HepG2 (cell line): ENCODE results near the gene MEGF10.

Experiments
- CREM ChIP-seq, 2 experiments: sonication (generic) in 1 of 2; formaldehyde crosslinking in 1 of 2; IDR thresholded peaks; 2 replicates each; pipeline versions ENCODE4 v1.4.0 to v1.6.1; 2016 to 2020; ENCODE audit warnings: antibody characterized with exemption in 1 of 2, mild to moderate bottlenecking in 1 of 2, missing genetic modification reagents in 1 of 2
- MED13 ChIP-seq: sonication (generic); formaldehyde crosslinking; IDR thresholded peaks from 2 replicates; pipeline ENCODE4 v1.5.0; 2020; ENCODE audit warnings: missing genetic modification reagents
- TAF1 ChIP-seq: sonication (generic); formaldehyde crosslinking; IDR thresholded peaks from 2 replicates; pipeline ENCODE4 v1.4.0; 2020; ENCODE audit warnings: missing genetic modification reagents
- TARDBP ChIP-seq: sonication (generic); formaldehyde crosslinking; IDR thresholded peaks from 2 replicates; pipeline ENCODE4 v1.8.0; 2022; ENCODE audit warnings: mild to moderate bottlenecking, missing genetic modification reagents
- ZNF740 ChIP-seq: sonication (generic); formaldehyde crosslinking; IDR thresholded peaks from 2 replicates; pipeline ENCODE4 v1.4.0; 2020; ENCODE audit warnings: missing genetic modification reagents
- TF ChIP-seq, protein P1 (sequence below): sonication (generic); formaldehyde crosslinking; IDR thresholded peaks from 2 replicates; pipeline ENCODE4 v1.5.0; 2020; ENCODE audit warnings: mild to moderate bottlenecking, missing genetic modification reagents, moderate library complexity

GRCh38 chr5:127333483-127333882 lies 42.9 kb downstream of the MEGF10 start:
- no peak for TF ChIP-seq MED13
- TF ChIP-seq TARDBP (CRISPR knock-in tag), result no peak
- no peak for TF ChIP-seq CREM (IDR thresholded peaks at IDR 0.05)
- TF ChIP-seq CREM (CRISPR knock-in tag; IDR thresholded peaks at IDR 0.05), result no peak
- TF ChIP-seq TAF1 (CRISPR knock-in tag), result no peak
- TF ChIP-seq ZNF740 (CRISPR knock-in tag), result no peak
- TF ChIP-seq, protein P1, sequence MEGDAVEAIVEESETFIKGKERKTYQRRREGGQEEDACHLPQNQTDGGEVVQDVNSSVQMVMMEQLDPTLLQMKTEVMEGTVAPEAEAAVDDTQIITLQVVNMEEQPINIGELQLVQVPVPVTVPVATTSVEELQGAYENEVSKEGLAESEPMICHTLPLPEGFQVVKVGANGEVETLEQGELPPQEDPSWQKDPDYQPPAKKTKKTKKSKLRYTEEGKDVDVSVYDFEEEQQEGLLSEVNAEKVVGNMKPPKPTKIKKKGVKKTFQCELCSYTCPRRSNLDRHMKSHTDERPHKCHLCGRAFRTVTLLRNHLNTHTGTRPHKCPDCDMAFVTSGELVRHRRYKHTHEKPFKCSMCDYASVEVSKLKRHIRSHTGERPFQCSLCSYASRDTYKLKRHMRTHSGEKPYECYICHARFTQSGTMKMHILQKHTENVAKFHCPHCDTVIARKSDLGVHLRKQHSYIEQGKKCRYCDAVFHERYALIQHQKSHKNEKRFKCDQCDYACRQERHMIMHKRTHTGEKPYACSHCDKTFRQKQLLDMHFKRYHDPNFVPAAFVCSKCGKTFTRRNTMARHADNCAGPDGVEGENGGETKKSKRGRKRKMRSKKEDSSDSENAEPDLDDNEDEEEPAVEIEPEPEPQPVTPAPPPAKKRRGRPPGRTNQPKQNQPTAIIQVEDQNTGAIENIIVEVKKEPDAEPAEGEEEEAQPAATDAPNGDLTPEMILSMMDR, result no peak
